GM10266 (cell line): Measurements from ENCODE around the gene GCH1.
"Not testable (repeated sequence)": the region's sequence is repeated elsewhere in the genome, so short reads cannot be mapped to it uniquely, and the experiment has no call there.

Experiments
- DNase-seq: peaks from one replicate; pipeline ENCODE4 v3.0.0; 2012; ENCODE audit errors: extremely low spot score
- CTCF ChIP-seq: IDR thresholded peaks from 2 replicates; pipeline ENCODE4 v1.5.1; 2012; ENCODE audit warnings: mild to moderate bottlenecking, low read depth; ENCODE audit not compliant: control insufficient read depth, insufficient read depth; ENCODE audit errors: missing control alignments

GCH1 gene

GRCh38 chr14:54935100-54935499, 32.5 kb upstream of the GCH1 start:
- DNase-seq, result no peak
- TF ChIP-seq CTCF, result no peak

- no peak for DNase-seq
- no peak for TF ChIP-seq CTCF
Measured at GRCh38 chr14:54933006-54933405, 30.4 kb upstream of the GCH1 start.

GRCh38 chr14:54931598-54932340, 29.1 kb upstream of the GCH1 start:
- DNase-seq, result no peak
- TF ChIP-seq CTCF, result no peak

GRCh38 chr14:54931101-54931500, 28.5 kb upstream of the GCH1 start:
- no peak for TF ChIP-seq CTCF
- no peak for DNase-seq

- TF ChIP-seq CTCF, result no peak
- DNase-seq, result no peak
Measured at GRCh38 chr14:54929556-54929955, 26.9 kb upstream of the GCH1 start.

GRCh38 chr14:54928216-54928615, 25.6 kb upstream of the GCH1 start:
- TF ChIP-seq CTCF, result no peak

GRCh38 chr14:54927551-54927950, 24.9 kb upstream of the GCH1 start:
- no peak for TF ChIP-seq CTCF

More at GRCh38 chr14:54928216-54928615, 25.6 kb upstream of the GCH1 start:
- no peak for DNase-seq

GRCh38 chr14:54926570-54926969, 23.9 kb upstream of the GCH1 start:
- DNase-seq, result not testable (repeated sequence)

More at GRCh38 chr14:54927551-54927950, 24.9 kb upstream of the GCH1 start:
- DNase-seq, result no peak
